Glutamatergic neuron (in vitro differentiated cells): ENCODE data around the gene ADAMTSL4. TPM values are rescaled to one million over a fixed set of nuclear protein-coding genes. Genes with fewer than 3 reads are reported as not detected.

Experiments used
- DNase-seq: peaks from one replicate; pipeline ENCODE4 v3.0.0; 2022
- H3K27ac Mint-ChIP-seq: one replicate; pipeline ENCODE4 v1.8.0; 2020; ENCODE audit warnings: mild to moderate bottlenecking, mixed read lengths, inconsistent platforms; ENCODE audit not compliant: unreplicated experiment
- H3K27me3 Mint-ChIP-seq: one replicate; pipeline ENCODE4 v1.8.0; 2020; ENCODE audit warnings: mild to moderate bottlenecking, moderate library complexity, mixed read lengths, inconsistent platforms; ENCODE audit not compliant: unreplicated experiment
- H3K36me3 Mint-ChIP-seq: one replicate; pipeline ENCODE4 v1.8.0; 2020; ENCODE audit warnings: mild to moderate bottlenecking, mixed read lengths, inconsistent platforms; ENCODE audit not compliant: unreplicated experiment
- H3K4me1 Mint-ChIP-seq: one replicate; pipeline ENCODE4 v1.8.0; 2020; ENCODE audit warnings: mild to moderate bottlenecking, low read depth, mixed read lengths, inconsistent platforms; ENCODE audit not compliant: unreplicated experiment
- H3K4me3 Mint-ChIP-seq: one replicate; pipeline ENCODE4 v1.8.0; 2020; ENCODE audit warnings: mild to moderate bottlenecking, mixed read lengths, inconsistent platforms; ENCODE audit not compliant: unreplicated experiment
- H3K9me3 Mint-ChIP-seq: one replicate; pipeline ENCODE4 v1.8.0; 2020; ENCODE audit warnings: mild to moderate bottlenecking, moderate library complexity, mixed read lengths, inconsistent platforms; ENCODE audit not compliant: unreplicated experiment
- total RNA-seq: library from RNA; stranded (reverse); fragmentation: NEBNext Ultra II Directional; extraction: Animal tissue kit (Norgen Biotek cat#: 25700); gene quantifications from one replicate; pipeline ENCODE4 v1.2.1, GENCODE V29; 2021; ENCODE audit not compliant: unreplicated experiment
- TF ChIP-seq, protein P1 (sequence below): fragments of 200-600 bp; sonication (generic); IDR thresholded peaks from one replicate; pipeline ENCODE4 v1.5.0; 2021; ENCODE audit not compliant: partially characterized antibody, unreplicated experiment

The ADAMTSL4 gene
- total RNA-seq, 1 donor from 2014 or later: 0.25 TPM

DNA sequence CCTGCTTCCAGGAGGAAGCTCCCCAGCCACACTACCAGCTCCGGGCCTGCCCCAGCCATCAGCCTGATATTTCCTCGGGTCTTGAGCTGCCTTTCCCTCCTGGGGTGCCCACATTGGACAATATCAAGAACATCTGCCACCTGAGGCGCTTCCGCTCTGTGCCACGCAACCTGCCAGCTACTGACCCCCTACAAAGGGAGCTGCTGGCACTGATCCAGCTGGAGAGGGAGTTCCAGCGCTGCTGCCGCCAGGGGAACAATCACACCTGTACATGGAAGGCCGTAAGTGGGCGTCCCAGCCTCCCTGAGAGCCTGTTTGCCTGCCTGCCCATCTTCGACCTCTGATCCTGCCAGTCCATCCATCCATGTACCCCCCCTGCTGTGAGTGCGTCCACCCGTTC lies 37.7 kb upstream of the ADAMTSL4 start:
- TF ChIP-seq, protein P1, sequence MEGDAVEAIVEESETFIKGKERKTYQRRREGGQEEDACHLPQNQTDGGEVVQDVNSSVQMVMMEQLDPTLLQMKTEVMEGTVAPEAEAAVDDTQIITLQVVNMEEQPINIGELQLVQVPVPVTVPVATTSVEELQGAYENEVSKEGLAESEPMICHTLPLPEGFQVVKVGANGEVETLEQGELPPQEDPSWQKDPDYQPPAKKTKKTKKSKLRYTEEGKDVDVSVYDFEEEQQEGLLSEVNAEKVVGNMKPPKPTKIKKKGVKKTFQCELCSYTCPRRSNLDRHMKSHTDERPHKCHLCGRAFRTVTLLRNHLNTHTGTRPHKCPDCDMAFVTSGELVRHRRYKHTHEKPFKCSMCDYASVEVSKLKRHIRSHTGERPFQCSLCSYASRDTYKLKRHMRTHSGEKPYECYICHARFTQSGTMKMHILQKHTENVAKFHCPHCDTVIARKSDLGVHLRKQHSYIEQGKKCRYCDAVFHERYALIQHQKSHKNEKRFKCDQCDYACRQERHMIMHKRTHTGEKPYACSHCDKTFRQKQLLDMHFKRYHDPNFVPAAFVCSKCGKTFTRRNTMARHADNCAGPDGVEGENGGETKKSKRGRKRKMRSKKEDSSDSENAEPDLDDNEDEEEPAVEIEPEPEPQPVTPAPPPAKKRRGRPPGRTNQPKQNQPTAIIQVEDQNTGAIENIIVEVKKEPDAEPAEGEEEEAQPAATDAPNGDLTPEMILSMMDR: no peak
- no peak overlapping the region for H3K4me3 Mint-ChIP-seq
- peaks cover 18% of the 10 kb centered on the region for H3K9me3 Mint-ChIP-seq
- H3K36me3 Mint-ChIP-seq: peaks cover 6% of the 10 kb centered on the region
- no peak for DNase-seq
- H3K4me1 Mint-ChIP-seq: peaks cover 28% of the 10 kb centered on the region
- H3K27ac Mint-ChIP-seq: no peak overlapping the region
- peaks cover 10% of the 10 kb centered on the region for H3K27me3 Mint-ChIP-seq

DNA sequence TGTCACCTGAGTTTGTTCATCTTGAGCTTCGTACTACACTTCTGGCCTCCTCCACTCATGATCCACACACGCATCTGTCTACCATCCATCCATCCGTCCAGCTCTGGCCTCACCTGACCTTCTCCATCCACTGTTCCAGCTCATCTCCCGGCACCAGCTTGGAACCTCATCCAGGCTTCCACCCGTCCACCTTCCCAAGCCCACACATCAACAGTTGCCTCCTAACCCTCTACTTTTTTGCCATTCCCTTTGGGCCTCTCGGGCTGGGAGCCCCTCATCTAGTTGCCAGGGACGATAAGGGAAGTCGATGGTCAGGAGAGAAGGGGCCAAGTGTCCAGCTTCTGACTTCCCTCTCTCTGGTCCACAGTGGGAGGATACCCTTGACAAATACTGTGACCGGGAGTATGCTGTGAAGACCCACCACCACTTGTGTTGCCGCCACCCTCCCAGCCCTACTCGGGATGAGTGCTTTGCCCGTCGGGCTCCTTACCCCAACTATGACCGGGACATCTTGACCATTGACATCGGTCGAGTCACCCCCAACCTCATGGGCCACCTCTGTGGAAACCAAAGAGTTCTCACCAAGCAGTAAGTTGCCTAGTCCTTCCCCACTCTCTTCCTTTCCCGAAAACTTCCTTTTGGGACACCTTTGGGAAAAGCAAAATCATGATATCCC lies 37.1 kb upstream of the ADAMTSL4 start:
- Mint-ChIP-seq H3K36me3 (peaks cover 6% of the 10 kb centered on the region), H3K27me3 (peaks cover 10% of the 10 kb centered on the region), H3K27ac (no peak overlapping the region), H3K4me1 (peaks cover 29% of the 10 kb centered on the region), H3K4me3 (peak overlapping the region; percentile 36), H3K9me3 (peaks cover 17% of the 10 kb centered on the region)
- TF ChIP-seq, protein P1: no peak
- DNase-seq: no peak

DNA sequence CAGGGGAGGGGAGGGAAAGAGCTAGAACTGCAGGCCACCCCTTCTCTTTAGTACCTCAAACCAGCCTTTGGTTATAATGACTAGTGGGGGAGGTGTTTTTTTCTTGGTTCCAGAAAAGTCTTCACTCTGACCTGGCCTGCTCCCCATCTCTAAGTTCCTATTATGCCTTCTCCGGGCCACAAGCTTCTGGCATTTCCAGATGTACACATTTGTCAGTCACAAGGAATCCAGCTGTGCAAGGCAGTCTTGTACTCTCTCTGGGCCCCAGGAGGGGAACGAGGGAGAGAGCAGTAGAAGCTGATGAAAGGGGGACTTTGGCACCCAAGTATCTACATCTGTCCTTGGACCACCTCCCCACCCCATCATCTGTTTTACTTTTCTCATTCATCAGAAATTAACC lies 36.4 kb upstream of the ADAMTSL4 start:
- TF ChIP-seq, protein P1: no peak
- Mint-ChIP-seq H3K4me1 (peaks cover 29% of the 10 kb centered on the region), H3K36me3 (peaks cover 6% of the 10 kb centered on the region), H3K4me3 (peak overlapping the region; percentile 11), H3K27ac (no peak overlapping the region), H3K27me3 (peaks cover 8% of the 10 kb centered on the region), H3K9me3 (peaks cover 17% of the 10 kb centered on the region)
- DNase-seq: no peak

DNA sequence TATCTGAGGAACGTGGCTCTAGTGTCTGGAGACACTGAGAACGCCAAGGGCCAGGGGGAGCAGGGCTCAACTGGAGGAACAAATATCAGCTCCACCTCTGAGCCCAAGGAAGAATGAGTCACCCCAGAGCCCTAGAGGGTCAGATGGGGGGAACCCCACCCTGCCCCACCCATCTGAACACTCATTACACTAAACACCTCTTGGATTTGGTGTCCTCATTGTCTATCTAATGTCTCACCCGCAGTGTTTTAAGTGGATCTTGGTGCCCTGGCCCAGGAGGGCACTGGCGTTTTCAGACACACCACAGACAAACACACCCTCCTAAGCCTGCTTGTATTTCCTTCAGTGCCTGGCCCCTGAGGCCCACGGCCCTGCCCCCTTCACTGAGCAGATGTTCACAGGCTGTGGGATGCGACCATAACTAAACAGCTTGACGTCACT lies 35.8 kb upstream of the ADAMTSL4 start:
- H3K36me3 Mint-ChIP-seq: peaks cover 6% of the 10 kb centered on the region
- H3K9me3 Mint-ChIP-seq: peaks cover 17% of the 10 kb centered on the region
- H3K4me3 Mint-ChIP-seq: peak overlapping the region; percentile 42
- H3K27ac Mint-ChIP-seq: peak overlapping the region; percentile 49
- peaks cover 29% of the 10 kb centered on the region for H3K4me1 Mint-ChIP-seq
- peaks cover 8% of the 10 kb centered on the region for H3K27me3 Mint-ChIP-seq
- DNase-seq: peak; percentile 43
- TF ChIP-seq, protein P1: no peak

DNA sequence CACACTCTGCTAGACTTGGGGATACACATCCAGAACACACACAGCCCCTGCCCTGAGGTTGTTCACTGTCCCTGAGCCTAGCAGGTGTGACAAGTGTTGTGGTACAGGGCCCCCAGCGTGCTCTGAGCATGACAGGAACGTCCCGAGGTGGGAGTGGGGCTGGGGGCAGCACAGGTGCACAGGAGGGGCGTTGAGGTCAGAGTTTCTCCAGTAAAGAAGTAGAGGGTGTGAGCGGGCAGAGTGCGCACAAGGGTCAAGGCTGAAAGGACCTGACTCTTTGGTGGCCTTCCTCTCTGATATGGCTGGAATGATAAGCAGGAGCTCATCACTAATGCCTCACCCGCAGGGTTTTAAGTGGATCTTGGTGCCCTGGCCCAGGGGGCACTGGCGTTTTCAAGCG lies 34.9 kb upstream of the ADAMTSL4 start:
- Mint-ChIP-seq H3K4me3 (peak overlapping the region; percentile 95), H3K9me3 (peaks cover 17% of the 10 kb centered on the region), H3K27me3 (peaks cover 8% of the 10 kb centered on the region), H3K27ac (peak overlapping the region; percentile 28), H3K36me3 (peaks cover 6% of the 10 kb centered on the region), H3K4me1 (peaks cover 29% of the 10 kb centered on the region)
- TF ChIP-seq, protein P1: no peak
- DNase-seq: no peak
